ENCODE results near the gene ERP27.

The ERP27 gene

GRCh38 chr12:14885718-14886221 is 52.6 kb downstream of the ERP27 start, which contains the start of gene MGP:
MGP (minus strand) TSS chr12:14885854; CDS start chr12:14885791, 63 bp downstream.
- H3K9me3 ChIP-seq (replicated peaks; ENCODE audit: insufficient read depth, low read length), result no peaks in the 10 kb centered on the region
- H3K4me1 ChIP-seq (ENCODE audit: low read length), result peaks cover 13% of the 10 kb centered on the region
- H3K9ac ChIP-seq (ENCODE audit: low read length), result no peak within 1 kb of the TSS
- no peak within 1 kb of the TSS for H2AFZ ChIP-seq (ENCODE audit: low read length)
- H3K36me3 ChIP-seq (replicated peaks; ENCODE audit: insufficient read depth, low read length), result no peaks in the 10 kb centered on the region
- H3K27me3 ChIP-seq (replicated peaks; ENCODE audit: insufficient read depth, low read length), result no peaks in the 10 kb centered on the region
- TF ChIP-seq CTCF (IDR thresholded peaks at IDR 0.05; ENCODE audit: low read length), result no peak
- TF ChIP-seq EZH2phosphoT487 (IDR thresholded peaks at IDR 0.05; ENCODE audit: low read length), result no peak
- no peak for TF ChIP-seq EZH2 (optimal IDR thresholded peaks at IDR 0.05; ENCODE audit: low read depth, low read length)
- no peaks in the 10 kb centered on the region for H4K20me1 ChIP-seq (ENCODE audit: insufficient read depth, low read length)
- H3K4me2 ChIP-seq (ENCODE audit: low read depth, low read length), result 0 out of 2 replicates have a peak within 1 kb of the TSS, but pooled peaks have one; percentile 35
- H3K27ac ChIP-seq (ENCODE audit: low read length), result peak within 1 kb of the TSS; percentile 61; the same call in 1 of the 2 replicates
- H3K4me3 ChIP-seq (ENCODE audit: low read length), result no peak within 1 kb of the TSS
- no peaks in the 10 kb centered on the region for H3K9me2 ChIP-seq (replicated peaks; ENCODE audit: insufficient read depth, low read length)
- DNase-seq, result no peak
- H3K79me2 ChIP-seq (ENCODE audit: low read length), result no peaks in the 10 kb centered on the region
- peaks cover 10% of the 10 kb centered on the region; the same call in 1 of the 2 replicates for H3F3A ChIP-seq (ENCODE audit: insufficient read depth, low read length)

GRCh38 chr12:14884458-14884878 is 53.9 kb downstream of the ERP27 start:
- Histone ChIP-seq H3K9me2 (replicated peaks; ENCODE audit: insufficient read depth, low read length) (no peaks in the 10 kb centered on the region), H3K4me2 (ENCODE audit: low read depth, low read length) (peak overlapping the region; percentile 35), H3K27ac (ENCODE audit: low read length) (peak overlapping the region; percentile 61; the same call in 1 of the 2 replicates), H3K36me3 (replicated peaks; ENCODE audit: insufficient read depth, low read length) (no peaks in the 10 kb centered on the region), H2AFZ (ENCODE audit: low read length) (no peak overlapping the region), H3K4me3 (ENCODE audit: low read length) (no peak overlapping the region), H3K9ac (ENCODE audit: low read length) (no peak overlapping the region), H3K27me3 (replicated peaks; ENCODE audit: insufficient read depth, low read length) (no peaks in the 10 kb centered on the region), H3K4me1 (ENCODE audit: low read length) (peaks cover 13% of the 10 kb centered on the region), H3K9me3 (replicated peaks; ENCODE audit: insufficient read depth, low read length) (no peaks in the 10 kb centered on the region), H3F3A (ENCODE audit: insufficient read depth, low read length) (peaks cover 10% of the 10 kb centered on the region; the same call in 1 of the 2 replicates), H3K79me2 (ENCODE audit: low read length) (no peaks in the 10 kb centered on the region), H4K20me1 (ENCODE audit: insufficient read depth, low read length) (no peaks in the 10 kb centered on the region)
- peak; percentile 95 for DNase-seq
- no peak for TF ChIP-seq EZH2phosphoT487 (IDR thresholded peaks at IDR 0.05; ENCODE audit: low read length)
- TF ChIP-seq EZH2 (optimal IDR thresholded peaks at IDR 0.05; ENCODE audit: low read depth, low read length), result no peak
- no peak for TF ChIP-seq CTCF (IDR thresholded peaks at IDR 0.05; ENCODE audit: low read length)

GRCh38 chr12:14883686-14884085 is 54.7 kb downstream of the ERP27 start:
- no peak for TF ChIP-seq EZH2phosphoT487 (IDR thresholded peaks at IDR 0.05; ENCODE audit: low read length)
- no peak for TF ChIP-seq EZH2 (optimal IDR thresholded peaks at IDR 0.05; ENCODE audit: low read depth, low read length)
- TF ChIP-seq CTCF (IDR thresholded peaks at IDR 0.05; ENCODE audit: low read length), result no peak
- H3K79me2 ChIP-seq (ENCODE audit: low read length), result no peaks in the 10 kb centered on the region
- no peaks in the 10 kb centered on the region for H3K27me3 ChIP-seq (replicated peaks; ENCODE audit: insufficient read depth, low read length)
- no peak overlapping the region for H3K9ac ChIP-seq (ENCODE audit: low read length)
- H3K9me2 ChIP-seq (replicated peaks; ENCODE audit: insufficient read depth, low read length), result no peaks in the 10 kb centered on the region
- DNase-seq, result no peak
- no peaks in the 10 kb centered on the region for H3K9me3 ChIP-seq (replicated peaks; ENCODE audit: insufficient read depth, low read length)
- H3K27ac ChIP-seq (ENCODE audit: low read length), result no peak overlapping the region
- 0 out of 2 replicates have a peak overlapping the region, but pooled peaks have one; percentile 35 for H3K4me2 ChIP-seq (ENCODE audit: low read depth, low read length)
- no peak overlapping the region for H3K4me3 ChIP-seq (ENCODE audit: low read length)
- H3F3A ChIP-seq (ENCODE audit: insufficient read depth, low read length), result peaks cover 10% of the 10 kb centered on the region; the same call in 1 of the 2 replicates
- peaks cover 13% of the 10 kb centered on the region for H3K4me1 ChIP-seq (ENCODE audit: low read length)
- H4K20me1 ChIP-seq (ENCODE audit: insufficient read depth, low read length), result no peaks in the 10 kb centered on the region
- H2AFZ ChIP-seq (ENCODE audit: low read length), result no peak overlapping the region
- no peaks in the 10 kb centered on the region for H3K36me3 ChIP-seq (replicated peaks; ENCODE audit: insufficient read depth, low read length)

Measured in MM.1S (cell line).